A549 (cell line): ENCODE measurements around the gene ADSS1.

ENCODE experiments used
- BHLHE40 ChIP-seq: IDR thresholded peaks from 2 replicates; pipeline ENCODE4 v1.6.1; 2012; ENCODE audit warnings: low read depth, low read length, inconsistent platforms
- CEBPB ChIP-seq, 2 experiments: fragments of >200 bp in 1 of 2; sonication (Bioruptor Twin) in 1 of 2; formaldehyde crosslinking in 1 of 2; IDR thresholded peaks; 2 replicates each; pipeline ENCODE4 v1.6.1; 2012 to 2016
- CHD4 ChIP-seq: fragments of 200-600 bp; sonication (generic); IDR thresholded peaks from 2 replicates; pipeline ENCODE4 v1.6.1; 2016; ENCODE audit warnings: antibody characterized with exemption, mild to moderate bottlenecking, borderline replicate concordance
- ESRRA ChIP-seq: fragments of 150-350 bp; IDR thresholded peaks from 2 replicates; pipeline ENCODE4 v1.6.1; 2014; ENCODE audit warnings: mild to moderate bottlenecking, low read length, borderline replicate concordance
- FOSL2 ChIP-seq, 2 experiments: fragments of 450-650 bp in 1 of 2; fragments of >200 bp in 1 of 2; sonication (Bioruptor Twin) in 1 of 2; formaldehyde crosslinking; IDR thresholded peaks; 2 replicates each; pipeline versions ENCODE4 v1.5.0 to v1.6.1; 2016 to 2020; ENCODE audit warnings: mild to moderate bottlenecking in 1 of 2, moderate library complexity in 1 of 2
- HOXA7 ChIP-seq: fragments of 250-450 bp; sonication (Bioruptor Pico); IDR thresholded peaks from 2 replicates; pipeline ENCODE4 v1.5.0; 2020; ENCODE audit warnings: mild to moderate bottlenecking, moderate library complexity
- JUN ChIP-seq, 2 experiments: fragments of >200 bp; sonication (Bioruptor Twin); formaldehyde crosslinking; IDR thresholded peaks; 2 replicates in 1 of 2; 3 replicates in 1 of 2; pipeline ENCODE4 v1.6.1; 2016 to 2017
- MYC ChIP-seq: IDR thresholded peaks from 2 replicates; pipeline ENCODE4 v1.6.1; 2012; ENCODE audit warnings: mild to moderate bottlenecking, inconsistent platforms, low read length, improper control_type of control experiment, borderline replicate concordance
- POLR2A ChIP-seq: IDR thresholded peaks from 2 replicates; pipeline ENCODE4 v1.6.1; 2012; ENCODE audit warnings: mild to moderate bottlenecking, low read length
- RARB ChIP-seq: fragments of 250-450 bp; sonication (Bioruptor Pico); IDR thresholded peaks from 2 replicates; pipeline ENCODE4 v1.8.0; 2021; ENCODE audit warnings: mild to moderate bottlenecking, moderate library complexity
- RCOR1 ChIP-seq: fragments of 150-350 bp; IDR thresholded peaks from 2 replicates; pipeline ENCODE4 v1.6.1; 2014; ENCODE audit warnings: antibody characterized with exemption, low read length, low read depth
- SREBF2 ChIP-seq: fragments of 450-650 bp; IDR thresholded peaks from 2 replicates; pipeline ENCODE4 v1.6.1; 2014; ENCODE audit warnings: mild to moderate bottlenecking, moderate library complexity
- ZFP36 ChIP-seq: fragments of 450-650 bp; IDR thresholded peaks from 2 replicates; pipeline ENCODE4 v1.6.1; 2014; ENCODE audit warnings: borderline replicate concordance; ENCODE audit not compliant: partially characterized antibody
- TF ChIP-seq, protein P1 (sequence below): fragments of >200 bp; sonication (Bioruptor Twin); formaldehyde crosslinking; IDR thresholded peaks from 3 replicates; pipeline ENCODE4 v1.5.1; 2016

DNA sequence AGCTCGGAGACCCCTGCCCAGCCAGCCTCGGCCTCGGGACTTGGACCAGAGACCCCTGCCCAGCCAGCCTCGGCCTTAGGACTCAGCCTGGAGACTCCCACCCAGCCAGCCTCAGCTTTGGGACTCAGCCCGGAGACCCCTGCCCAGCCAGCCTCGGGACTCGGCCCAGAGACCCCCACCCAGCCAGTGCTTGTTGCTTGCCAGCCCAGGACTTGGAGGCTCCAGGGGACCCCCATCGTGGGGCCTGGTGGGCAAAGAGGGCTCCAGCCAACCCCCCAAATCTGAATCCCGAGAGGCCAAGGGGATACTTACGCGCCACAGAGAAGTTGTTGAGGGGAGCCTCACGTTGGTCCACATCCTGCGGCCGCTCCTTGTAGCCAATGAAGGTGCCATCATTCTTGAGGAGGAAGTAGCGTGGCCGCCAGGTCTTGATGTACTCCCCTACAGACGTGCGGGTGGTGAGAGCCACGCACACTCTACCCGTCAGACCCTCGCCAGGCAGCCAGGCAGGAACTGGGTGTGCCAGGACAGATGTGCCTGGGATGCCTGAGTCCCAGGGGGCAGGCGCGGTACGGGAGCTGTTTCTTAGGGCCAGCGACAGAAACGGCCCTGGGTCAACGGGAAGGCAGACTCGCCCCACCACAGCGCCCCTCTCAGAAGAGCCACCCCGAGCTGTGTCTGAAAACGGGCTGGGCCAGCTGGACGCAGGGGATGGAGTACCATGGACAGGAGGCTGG is 55.9 kb downstream of the ADSS1 start:
- no peak for TF ChIP-seq RCOR1
- TF ChIP-seq, protein P1, sequence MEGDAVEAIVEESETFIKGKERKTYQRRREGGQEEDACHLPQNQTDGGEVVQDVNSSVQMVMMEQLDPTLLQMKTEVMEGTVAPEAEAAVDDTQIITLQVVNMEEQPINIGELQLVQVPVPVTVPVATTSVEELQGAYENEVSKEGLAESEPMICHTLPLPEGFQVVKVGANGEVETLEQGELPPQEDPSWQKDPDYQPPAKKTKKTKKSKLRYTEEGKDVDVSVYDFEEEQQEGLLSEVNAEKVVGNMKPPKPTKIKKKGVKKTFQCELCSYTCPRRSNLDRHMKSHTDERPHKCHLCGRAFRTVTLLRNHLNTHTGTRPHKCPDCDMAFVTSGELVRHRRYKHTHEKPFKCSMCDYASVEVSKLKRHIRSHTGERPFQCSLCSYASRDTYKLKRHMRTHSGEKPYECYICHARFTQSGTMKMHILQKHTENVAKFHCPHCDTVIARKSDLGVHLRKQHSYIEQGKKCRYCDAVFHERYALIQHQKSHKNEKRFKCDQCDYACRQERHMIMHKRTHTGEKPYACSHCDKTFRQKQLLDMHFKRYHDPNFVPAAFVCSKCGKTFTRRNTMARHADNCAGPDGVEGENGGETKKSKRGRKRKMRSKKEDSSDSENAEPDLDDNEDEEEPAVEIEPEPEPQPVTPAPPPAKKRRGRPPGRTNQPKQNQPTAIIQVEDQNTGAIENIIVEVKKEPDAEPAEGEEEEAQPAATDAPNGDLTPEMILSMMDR = no peak
- TF ChIP-seq SREBF2 = no peak
- TF ChIP-seq FOSL2 (IDR thresholded peaks at IDR 0.05) = no peak
- no peak for TF ChIP-seq FOSL2 (CRISPR knock-in tag; IDR thresholded peaks at IDR 0.05)
- no peak for TF ChIP-seq HOXA7 (CRISPR knock-in tag)
- TF ChIP-seq MYC = no peak
- no peak for TF ChIP-seq RARB (CRISPR knock-in tag)
- TF ChIP-seq CEBPB (IDR thresholded peaks at IDR 0.05) = no peak
- TF ChIP-seq BHLHE40 = no peak
- TF ChIP-seq ESRRA = no peak
- no peak for TF ChIP-seq ZFP36
- no peak for TF ChIP-seq CHD4
- no peak for TF ChIP-seq POLR2A
- TF ChIP-seq JUN (IDR thresholded peaks at IDR 0.05) = no peak
